BJ (cell line): ENCODE measurements around the gene MS4A8. TPM values are rescaled to one million over a fixed set of nuclear protein-coding genes. Genes with fewer than 3 reads are reported as not detected.

Source experiments
- CTCF ChIA-PET: fragments of 350-600 bp; formaldehyde crosslinking; extraction: SDS; loops from one replicate; lab custom pipeline; 2021; ENCODE audit warnings: antibody characterized with exemption, inconsistent platforms; lab: Yijun Ruan, JAX
- POLR2A ChIA-PET: fragments of 300-600 bp; sonication (Branson Sonifier 250); formaldehyde crosslinking; extraction: SDS; loops from one replicate; lab custom pipeline; 2021; ENCODE audit warnings: antibody characterized with exemption; lab: Charles Lee
- DNase-seq: peaks from one replicate; pipeline ENCODE4 v3.0.0-alpha.2; 2011; ENCODE audit warnings: low read depth
- H3K27me3 ChIP-seq: 2 replicates; pipeline ENCODE4 v1.6.0; 2011; ENCODE audit warnings: low read length; ENCODE audit not compliant: control insufficient read depth, insufficient read depth
- H3K36me3 ChIP-seq: 2 replicates; pipeline ENCODE4 v1.5.1; 2011; ENCODE audit warnings: low read length; ENCODE audit not compliant: control insufficient read depth, insufficient read depth
- H3K4me3 ChIP-seq: 2 replicates; pipeline ENCODE4 v1.5.1; 2011; ENCODE audit warnings: low read depth, mild to moderate bottlenecking, control low read depth, low read length
- CTCF ChIP-seq: IDR thresholded peaks from 2 replicates; pipeline ENCODE4 v1.5.1; 2011; ENCODE audit warnings: low read depth, mild to moderate bottlenecking, control low read depth, inconsistent platforms, low read length, moderate library complexity; ENCODE audit not compliant: insufficient read depth
- polyA plus RNA-seq: library from polyadenylated mRNA; depleted of rRNA; stranded (reverse); fragments of >200 nt; gene quantifications from 2 replicates; pipeline ENCODE4 v1.2.3, GENCODE V29; 2011

The MS4A8 gene
- polyA plus RNA-seq, 1 experiment, result not detected

GRCh38 chr11:60724420-60724819 lies 25.0 kb downstream of the MS4A8 start, which contains the start of gene MS4A18:
Gene MS4A18, plus strand, starts transcription at chr11:60724720.
- DNase-seq, result no peak
- Histone ChIP-seq H3K27me3 (no peaks in the 10 kb centered on the region), H3K4me3 (no peak within 1 kb of the TSS), H3K36me3 (no peaks in the 10 kb centered on the region)
- ChIA-PET CTCF (no interaction called here), POLR2A (no interaction called here)
- TF ChIP-seq CTCF, result no peak

GRCh38 chr11:60725592-60725991 lies 26.2 kb downstream of the MS4A8 start:
- no peak for DNase-seq
- no peaks in the 10 kb centered on the region for H3K36me3 ChIP-seq
- CTCF ChIA-PET, result interaction anchor here (0.7 to 0.8 kb wide), 2 partner anchors 218 to 802 kb away, joined by 3 read pairs; no protein-coding TSS in a partner anchor
- no peak overlapping the region for H3K4me3 ChIP-seq
- H3K27me3 ChIP-seq, result no peaks in the 10 kb centered on the region
- no peak for TF ChIP-seq CTCF
- POLR2A ChIA-PET, result no interaction called here

- no peak overlapping the region for H3K4me3 ChIP-seq
- TF ChIP-seq CTCF, result no peak
- POLR2A ChIA-PET, result no interaction called here
- no peaks in the 10 kb centered on the region for H3K36me3 ChIP-seq
- CTCF ChIA-PET, result interaction anchor here (0.6 kb wide), 1 partner anchor 1216 kb away, joined by 3 read pairs; no protein-coding TSS in a partner anchor
- H3K27me3 ChIP-seq, result no peaks in the 10 kb centered on the region
- no peak for DNase-seq
Measured at GRCh38 chr11:60731586-60731985, 32.2 kb downstream of the MS4A8 start.

- ChIA-PET CTCF (no interaction called here), POLR2A (no interaction called here)
- Histone ChIP-seq H3K36me3 (no peaks in the 10 kb centered on the region), H3K27me3 (0 out of 2 replicates have a peak, but pooled peaks cover 2% of the 10 kb centered on the region), H3K4me3 (no peak overlapping the region)
- no peak for TF ChIP-seq CTCF
- DNase-seq, result no peak
Measured at GRCh38 chr11:60734279-60734678, 34.9 kb downstream of the MS4A8 start.

- Histone ChIP-seq H3K27me3 (0 out of 2 replicates have a peak, but pooled peaks cover 2% of the 10 kb centered on the region), H3K4me3 (no peak overlapping the region), H3K36me3 (no peaks in the 10 kb centered on the region)
- POLR2A ChIA-PET, result no interaction called here
- CTCF ChIA-PET, result interaction anchor here (1.0 kb wide), 1 partner anchor 36 kb away, joined by 4 read pairs; no protein-coding TSS in a partner anchor
- no peak for TF ChIP-seq CTCF
- DNase-seq, result no peak
Measured at GRCh38 chr11:60739114-60739513, 39.7 kb downstream of the MS4A8 start.
